ENCODE results near the gene CCNO.

The CCNO gene, protein sequence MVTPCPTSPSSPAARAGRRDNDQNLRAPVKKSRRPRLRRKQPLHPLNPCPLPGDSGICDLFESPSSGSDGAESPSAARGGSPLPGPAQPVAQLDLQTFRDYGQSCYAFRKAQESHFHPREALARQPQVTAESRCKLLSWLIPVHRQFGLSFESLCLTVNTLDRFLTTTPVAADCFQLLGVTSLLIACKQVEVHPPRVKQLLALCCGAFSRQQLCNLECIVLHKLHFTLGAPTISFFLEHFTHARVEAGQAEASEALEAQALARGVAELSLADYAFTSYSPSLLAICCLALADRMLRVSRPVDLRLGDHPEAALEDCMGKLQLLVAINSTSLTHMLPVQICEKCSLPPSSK

DNA sequence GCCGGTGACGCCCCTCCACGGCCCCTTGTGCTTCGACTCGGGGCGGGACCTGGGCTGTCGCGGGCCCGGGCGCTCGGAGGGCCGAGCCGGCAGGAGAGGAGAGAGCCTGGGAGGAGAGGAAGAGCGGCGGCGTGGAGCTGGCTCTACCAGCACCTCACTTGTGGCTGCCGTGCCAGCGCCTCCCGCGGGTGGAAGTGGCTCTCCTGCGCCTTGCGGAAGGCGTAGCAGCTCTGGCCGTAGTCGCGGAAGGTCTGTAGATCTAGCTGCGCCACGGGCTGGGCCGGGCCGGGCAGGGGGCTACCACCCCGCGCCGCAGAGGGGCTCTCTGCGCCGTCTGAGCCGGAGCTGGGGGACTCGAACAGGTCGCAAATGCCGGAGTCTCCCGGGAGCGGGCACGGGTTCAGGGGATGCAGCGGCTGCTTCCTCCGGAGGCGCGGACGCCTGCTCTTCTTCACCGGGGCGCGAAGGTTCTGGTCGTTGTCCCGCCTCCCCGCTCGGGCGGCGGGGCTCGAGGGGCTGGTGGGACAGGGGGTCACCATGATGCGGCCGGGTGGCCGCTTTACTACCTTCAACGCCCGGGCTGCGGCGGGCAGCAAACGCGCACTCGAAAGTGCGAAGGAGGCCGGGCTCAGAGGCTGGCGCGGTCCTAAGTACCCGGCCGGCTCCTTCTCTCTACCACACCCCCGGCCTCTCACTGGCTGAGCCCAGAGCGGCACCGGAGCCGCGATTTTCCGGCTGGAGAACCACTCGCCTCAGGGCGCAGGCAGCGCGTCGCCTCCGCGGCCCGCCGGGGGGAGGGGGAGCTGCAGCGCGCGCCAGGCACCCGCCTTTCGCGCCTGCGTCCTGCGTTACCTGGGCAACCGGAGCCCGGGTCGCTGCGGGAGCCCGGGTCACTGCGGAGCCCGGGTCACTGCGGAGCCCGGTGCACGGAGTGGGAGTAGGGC, at the start of gene CCNO:
Gene CCNO (minus strand): TSS at position 624 of the 944 bp plus-strand sequence. CDS start 85 bp downstream, at position 539.
- peak; percentile 78 for DNase-seq (ENCODE audit: low spot score)

DNA sequence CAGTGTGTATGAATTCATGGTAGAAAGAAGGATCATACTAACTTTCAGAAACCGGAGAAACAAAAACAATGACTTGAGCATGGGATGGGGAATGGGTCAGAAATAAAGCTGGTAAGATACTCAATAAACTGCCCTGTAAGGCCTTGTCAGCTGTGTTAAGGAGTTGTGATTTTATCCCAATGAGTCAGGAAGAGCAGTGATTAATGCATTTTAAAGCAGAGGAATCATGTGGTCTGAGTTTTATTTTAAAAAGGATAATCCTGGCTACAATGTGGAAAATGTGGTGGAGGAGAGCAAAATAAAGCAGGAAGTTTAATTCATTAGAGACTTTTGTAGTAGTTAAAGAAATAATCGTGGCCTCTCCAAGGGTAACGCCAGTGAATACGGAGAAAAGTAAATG, 45.4 kb upstream of the CCNO start:
- DNase-seq (ENCODE audit: low spot score): peak; percentile 24

DNA sequence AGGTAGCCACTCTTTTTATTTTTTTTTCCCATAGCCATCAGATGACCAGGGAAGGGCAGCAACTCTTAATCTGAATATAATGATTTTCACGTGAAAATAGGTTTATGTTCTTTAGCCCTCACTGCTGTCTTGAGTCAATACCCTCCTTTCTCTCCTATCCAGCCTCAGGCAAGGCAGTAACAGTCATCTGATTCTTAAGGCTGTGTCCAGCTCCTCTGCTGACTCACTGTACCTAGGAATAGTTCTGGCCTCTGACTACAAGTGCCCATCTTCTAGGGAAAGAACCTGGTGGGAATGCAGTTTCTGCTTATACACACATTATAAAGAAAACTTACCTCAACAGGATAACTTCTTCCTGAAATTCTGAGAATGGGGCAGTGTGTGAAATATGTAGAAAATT, 43.4 kb upstream of the CCNO start:
- DNase-seq (ENCODE audit: low spot score): peak; percentile 1

DNA sequence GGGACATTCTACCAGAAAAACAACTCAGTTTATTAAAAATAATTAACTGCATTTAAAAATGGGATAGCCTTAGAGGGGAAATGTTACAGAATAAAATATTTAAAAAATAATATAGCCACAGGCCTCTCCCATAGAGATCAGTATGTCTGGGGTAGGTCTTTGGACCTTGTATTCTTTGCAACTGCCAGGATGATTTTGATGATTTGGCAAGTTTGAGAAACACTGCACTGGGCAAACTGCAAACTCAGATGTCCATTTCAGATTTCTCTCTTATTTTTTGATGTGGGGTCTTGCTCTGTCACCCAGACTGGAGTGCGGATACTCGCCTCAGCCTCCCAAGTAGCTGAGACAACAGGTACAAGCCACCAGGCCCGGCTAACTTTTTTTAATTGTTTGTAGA, 24.9 kb upstream of the CCNO start:
- no peak for DNase-seq (ENCODE audit: low spot score)

DNA sequence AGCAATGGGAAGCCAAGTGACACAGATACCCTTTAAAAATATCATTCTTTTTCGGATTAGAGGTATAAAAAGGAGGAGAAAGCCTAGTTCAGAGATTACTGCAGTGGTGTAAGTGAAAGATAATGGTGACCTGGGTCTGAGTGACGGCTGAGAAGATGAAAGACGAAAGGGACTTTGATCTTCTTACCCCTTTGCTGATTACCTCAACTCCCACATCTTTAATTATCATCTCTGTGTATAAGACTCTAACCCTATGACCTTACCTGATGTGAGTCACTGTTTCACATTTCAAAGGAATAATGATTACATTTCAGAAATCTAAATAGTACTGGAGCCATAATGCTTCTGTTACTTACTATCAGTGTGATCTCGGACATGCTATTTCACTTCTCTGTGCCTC, 21.4 kb upstream of the CCNO start:
- no peak for DNase-seq (ENCODE audit: low spot score)

DNA sequence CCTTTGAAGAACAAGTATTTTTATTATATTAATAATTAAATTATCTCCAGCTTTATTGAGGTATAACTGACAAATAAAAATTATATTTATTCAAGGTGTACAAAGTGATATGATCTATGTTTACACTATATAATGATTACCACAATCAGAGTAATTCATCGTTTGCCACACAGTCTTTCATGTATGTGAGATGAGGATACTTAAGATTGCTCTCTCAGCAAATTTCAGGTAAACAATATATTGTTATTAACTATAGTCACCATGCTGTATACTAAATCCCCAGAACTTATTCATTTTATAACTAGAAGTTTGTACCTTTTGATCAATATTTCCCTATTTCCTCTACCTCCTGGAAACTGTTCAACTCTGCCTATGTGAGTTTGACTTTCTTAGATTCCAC, 16.7 kb upstream of the CCNO start:
- DNase-seq (ENCODE audit: low spot score): no peak

DNA sequence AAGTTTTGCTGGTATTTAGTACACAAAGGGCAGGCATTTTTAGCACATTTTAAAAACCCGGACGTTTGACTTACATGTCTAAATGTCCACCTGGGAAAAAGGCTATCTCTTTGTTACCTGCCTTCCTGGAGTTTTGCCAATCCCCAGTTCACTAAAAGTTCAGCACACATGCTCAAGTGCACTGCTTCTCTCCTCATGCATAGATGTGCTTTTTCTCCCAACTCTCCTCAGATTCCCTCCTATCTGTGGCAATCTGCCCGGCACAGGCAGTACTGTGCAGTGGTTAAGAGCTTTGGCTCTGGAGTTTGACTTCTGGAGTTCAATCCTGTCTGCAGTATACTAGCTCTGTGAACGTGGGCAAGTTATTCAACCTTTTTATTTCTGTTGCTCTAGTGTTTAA, 8.3 kb upstream of the CCNO start:
- DNase-seq (ENCODE audit: low spot score): no peak

DNA sequence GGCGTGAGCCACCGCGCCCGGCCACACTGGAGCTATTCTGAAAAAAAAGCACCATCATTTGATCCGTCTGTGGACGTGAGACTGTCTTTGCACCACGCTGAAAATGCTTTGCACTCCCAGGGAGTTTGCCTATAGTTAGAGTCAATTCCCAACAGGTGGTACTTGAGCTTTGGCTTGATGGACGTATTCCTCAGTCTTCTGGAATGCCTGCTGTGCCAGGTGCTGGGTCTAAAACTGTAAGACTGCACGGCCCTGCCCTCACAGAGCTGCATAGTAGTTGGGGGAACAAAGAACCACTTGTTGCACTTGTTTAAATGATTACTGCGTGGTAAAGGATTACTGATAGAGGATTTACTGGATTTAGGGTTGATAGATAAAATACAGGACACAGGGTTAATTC, 3.4 kb upstream of the CCNO start:
- DNase-seq (ENCODE audit: low spot score): no peak

DNA sequence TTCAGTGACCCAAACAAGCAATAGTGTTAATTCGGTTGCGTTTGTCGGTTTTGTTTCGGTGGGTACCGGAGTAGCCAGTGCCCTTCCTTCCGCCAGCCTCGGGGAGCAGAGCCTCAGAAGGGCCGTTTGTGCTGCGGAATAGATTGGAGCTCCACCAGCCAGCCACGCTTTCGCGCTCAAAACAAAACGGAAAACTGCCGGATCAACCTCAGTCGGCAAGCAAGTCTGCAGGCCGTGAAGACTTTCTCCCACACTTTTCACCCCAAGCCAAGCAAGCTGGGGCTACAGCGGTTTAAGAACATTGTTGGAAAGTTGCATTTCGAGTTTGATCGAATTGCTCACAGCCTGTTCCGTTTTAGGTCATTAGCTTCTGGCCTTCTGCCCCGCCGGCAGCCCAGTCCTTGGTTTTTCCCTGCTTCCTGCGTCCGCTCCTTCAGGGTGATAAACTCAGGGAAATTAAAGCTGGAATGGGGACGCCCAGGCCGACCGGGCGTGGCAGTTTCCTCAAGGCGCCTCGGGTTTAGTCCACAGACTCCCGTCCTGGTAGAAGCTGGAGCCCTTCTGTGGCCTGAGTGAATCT, 803 bp upstream of the CCNO start:
- DNase-seq (ENCODE audit: low spot score): no peak

DNA sequence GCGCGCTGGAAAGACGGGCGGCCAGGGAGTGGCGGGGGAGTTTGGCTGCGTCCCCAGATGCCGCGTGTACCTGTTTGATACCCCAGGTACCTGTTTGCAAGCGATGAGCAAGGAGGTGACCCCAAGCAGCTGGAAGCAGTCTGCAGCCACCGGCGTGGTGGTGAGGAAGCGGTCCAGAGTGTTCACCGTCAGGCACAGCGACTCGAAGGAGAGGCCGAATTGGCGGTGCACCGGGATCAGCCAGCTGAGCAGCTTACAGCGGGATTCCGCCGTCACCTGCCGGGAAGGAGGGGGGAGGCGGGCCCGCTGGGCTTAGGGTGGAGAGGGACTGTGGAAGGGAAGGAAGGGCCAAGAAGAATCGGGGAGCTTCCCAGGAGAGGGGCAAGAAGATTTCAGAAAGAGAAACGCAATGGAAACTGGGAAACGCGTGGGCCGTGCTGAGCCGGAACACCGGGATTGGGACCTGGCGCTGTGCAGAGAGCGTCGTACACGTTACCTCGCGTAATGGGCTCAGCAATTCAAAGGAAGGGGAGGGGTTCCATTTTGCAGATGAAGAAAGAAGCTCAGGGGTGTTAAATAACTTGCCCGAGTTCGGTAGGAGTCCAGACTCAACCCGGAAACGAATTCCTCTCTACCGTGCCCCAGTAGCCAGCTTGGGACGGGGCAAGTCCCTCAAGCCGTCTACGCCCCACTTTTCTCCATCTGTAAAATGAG, 980 bp downstream of the CCNO start:
- DNase-seq (ENCODE audit: low spot score): no peak

DNA sequence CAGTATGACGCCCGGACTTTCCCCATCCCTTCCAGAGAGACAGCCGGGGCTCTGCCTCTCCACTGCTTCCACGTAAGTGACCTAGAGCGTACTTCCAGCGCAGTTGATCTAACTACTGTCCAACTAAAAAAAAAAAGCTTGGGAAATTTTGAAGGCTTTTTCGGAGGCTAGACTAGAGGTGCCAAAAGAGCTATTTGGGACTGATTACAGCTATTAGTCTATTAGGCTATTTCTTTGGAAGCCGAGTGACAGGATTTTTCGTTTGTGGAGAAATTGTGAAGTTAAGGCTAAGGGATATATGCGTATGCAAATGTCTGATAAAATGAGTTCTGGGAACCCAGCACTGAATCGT, 1.5 kb downstream of the CCNO start:
- no peak for DNase-seq (ENCODE audit: low spot score)

DNA sequence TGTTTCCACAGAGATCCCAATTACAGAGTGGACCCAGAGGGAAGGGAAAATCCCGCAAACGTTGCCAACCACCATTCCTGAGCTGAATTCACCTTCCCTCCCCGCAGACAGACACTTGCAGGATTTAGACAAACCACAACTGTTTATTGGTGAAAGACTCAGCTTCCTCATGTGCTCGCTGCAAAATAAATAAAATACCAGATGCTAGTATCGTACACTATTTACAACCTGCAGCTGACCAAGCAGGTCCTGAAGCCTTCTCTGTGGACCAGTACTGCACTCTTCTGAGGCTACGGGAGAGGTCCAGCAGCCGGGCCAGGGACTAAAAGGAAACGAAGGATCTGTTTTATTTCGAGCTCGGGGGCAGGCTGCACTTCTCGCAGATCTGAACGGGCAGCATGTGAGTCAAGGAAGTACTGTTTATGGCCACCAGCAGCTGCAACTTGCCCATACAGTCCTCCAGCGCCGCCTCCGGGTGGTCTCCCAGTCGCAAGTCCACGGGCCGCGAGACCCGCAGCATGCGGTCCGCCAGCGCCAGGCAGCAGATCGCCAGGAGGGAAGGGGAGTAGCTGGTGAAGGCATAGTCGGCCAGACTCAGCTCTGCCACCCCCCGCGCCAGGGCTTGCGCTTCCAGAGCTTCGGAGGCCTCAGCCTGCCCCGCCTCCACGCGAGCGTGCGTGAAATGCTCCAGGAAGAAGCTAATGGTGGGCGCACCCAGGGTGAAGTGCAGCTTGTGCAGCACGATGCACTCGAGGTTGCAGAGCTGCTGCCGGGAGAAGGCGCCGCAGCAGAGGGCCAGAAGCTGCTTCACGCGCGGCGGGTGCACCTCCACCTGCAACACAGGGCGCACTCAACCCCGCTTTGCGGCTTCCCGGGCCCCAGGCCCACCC, 2.1 kb downstream of the CCNO start:
- DNase-seq (ENCODE audit: low spot score): no peak

DNA sequence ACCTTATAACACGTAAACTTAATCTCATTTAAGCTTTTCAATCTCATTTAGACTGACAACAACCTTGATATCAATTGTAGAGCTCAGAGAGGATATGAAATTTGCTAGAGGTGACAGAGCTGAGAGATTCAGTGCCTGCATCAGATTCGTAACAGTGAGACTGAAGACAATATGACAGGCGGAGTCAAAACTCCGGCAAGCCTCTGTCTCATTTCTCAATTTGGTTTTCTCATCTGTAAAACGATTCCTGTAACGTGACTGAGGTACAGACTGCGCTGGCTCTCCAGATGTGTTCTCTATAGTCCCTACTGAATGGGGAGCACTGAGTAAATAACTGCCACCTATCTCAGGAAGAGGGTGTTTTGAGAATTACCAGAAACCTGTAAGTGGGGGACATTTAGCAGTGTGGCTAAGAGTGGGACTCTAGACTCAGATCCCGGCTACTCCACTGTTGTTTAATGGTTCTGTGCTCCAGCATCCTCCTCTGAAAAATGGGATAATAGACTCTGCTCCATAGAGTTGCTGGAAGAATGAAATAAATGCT, 3.2 kb downstream of the CCNO start:
- no peak for DNase-seq (ENCODE audit: low spot score)

DNA sequence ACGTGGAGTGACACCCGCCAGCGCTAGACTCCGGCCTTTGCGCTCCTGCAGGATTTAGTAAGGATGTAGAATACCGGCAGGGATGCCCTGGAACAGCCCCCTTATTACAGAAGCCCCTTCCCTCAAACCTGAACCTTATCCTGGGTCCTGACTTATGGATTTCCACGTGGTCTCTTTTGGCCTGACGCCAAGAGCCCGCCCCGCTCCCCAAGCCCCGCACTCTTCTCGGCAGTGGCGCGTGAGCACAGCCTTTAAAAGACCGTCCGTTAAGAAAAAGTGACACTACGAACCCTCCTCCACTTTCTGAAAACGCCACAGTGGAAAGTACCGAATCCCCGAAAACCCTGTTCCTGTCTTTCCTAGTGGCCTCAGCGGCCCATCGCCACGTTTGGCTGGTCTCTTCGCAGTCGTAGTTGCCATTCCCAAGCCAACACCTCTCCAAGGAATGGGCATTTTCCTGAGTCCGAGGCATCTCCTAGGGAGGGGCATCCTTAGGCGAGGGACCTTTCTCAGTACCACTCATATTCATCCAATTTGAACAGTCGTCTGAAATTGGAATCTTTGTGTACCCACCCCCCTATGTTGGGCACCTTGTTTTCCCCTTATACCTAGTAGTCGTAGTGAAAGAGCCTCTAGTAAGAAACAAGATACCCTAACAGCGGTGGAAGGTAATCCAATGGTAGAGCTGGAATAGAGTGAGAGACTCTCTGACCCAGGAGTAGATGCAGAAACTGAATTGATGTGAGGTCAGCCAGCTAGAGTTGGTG, 5.6 kb downstream of the CCNO start:
- no peak for DNase-seq (ENCODE audit: low spot score)

DNA sequence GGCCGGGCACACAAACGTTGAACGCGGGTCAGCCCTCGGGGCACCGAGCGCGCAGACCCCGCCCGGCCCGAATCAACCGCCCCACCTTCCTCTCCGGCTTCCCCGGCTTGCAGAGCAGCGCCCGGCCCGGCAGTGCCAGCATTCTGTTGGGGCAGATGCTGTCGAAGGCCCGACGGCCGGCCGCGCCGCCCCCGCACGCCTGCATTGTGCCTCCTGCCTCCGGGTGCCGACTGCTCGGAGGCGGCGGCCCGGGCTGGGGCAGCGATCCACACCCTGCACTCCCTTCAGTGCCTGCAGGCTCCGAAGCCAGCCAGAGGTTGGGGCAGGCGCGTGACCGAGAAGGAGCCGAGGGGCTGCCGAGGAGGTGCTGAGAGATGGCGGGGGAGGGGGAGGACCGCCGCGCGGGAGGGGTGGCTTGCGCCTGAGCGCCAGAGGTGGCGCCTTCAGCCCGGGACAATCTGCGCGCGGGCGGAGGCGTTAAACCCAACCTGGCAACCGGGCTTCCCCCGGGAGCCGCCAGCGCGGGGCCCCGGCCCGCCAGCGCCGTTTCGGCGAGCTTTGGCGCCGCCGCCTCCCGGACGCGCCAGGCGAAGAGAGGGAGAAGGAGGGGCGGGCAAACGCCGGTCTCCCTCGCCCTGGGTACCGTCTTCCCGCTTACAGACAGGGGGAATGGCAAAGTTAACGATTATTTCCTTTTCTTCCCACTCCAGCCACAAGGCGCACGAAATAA, 6.3 kb downstream of the CCNO start, which contains the start of gene MCIDAS:
Gene MCIDAS (minus strand): TSS at position 382 of the 730 bp plus-strand sequence. CDS start 177 bp downstream, at position 205.
- no peak for DNase-seq (ENCODE audit: low spot score)

DNA sequence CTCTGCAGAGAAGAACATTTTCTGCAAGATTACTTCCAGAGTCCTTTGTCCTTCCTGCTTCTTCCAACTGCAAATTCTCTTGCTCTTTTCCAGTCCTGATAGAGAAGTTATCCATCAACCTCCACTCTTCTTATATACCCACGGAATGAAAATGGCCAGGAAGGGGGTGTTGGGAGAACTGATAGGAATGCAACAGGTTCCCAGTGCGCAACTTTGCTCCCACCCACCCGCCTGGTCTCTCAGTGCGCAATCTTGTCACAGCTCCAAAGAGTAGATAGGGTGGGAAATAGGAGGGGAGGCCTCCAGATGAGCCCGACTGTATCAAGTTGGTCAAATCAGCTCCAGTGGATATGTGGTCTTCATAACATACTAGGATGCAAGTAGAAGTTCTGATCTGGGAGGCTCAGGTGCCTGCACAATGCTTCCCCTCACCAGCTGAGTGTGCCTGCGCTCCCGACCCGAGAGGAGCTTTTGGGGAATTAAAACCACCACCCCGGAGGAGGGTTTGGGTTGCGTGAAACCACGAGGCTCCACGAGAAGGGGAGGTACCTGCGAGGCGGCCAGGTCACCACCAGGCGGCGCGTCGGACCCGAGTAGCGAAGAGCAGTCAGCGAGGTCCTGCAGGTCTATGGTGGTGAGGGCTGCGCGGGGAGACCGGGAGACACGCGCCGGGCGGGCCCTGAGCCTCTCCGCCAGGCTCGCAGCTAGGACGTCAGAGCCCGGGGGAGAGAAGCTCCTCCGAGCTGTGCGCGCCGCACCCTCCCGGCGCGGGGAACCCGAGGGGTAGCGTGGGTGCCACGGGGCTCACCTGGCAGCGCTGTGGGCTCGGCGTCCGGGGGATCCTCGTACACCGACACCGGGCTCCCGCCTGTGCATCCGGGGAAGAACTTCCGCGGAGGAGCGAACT, 7.1 kb downstream of the CCNO start:
- DNase-seq (ENCODE audit: low spot score): no peak

DNA sequence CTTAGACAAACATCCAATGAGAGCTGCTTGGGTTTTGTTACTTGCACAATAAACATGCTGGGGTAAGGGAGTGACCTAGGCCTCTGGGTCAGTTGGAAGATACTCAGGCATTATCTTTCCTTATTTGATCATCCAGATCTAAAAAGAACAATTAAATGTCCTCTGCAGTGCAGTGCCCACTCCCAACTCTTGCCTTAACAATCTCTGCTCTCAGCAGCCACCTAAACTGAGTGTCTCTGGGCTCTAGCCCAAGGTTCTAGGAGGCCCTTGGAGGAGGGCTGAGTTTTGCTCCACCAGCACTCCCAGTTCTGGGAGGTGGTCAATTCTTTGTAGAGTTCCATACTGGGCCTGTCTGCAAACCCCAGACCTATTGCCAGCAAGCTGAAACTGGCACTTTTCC, 8.1 kb downstream of the CCNO start:
- no peak for DNase-seq (ENCODE audit: low spot score)

DNA sequence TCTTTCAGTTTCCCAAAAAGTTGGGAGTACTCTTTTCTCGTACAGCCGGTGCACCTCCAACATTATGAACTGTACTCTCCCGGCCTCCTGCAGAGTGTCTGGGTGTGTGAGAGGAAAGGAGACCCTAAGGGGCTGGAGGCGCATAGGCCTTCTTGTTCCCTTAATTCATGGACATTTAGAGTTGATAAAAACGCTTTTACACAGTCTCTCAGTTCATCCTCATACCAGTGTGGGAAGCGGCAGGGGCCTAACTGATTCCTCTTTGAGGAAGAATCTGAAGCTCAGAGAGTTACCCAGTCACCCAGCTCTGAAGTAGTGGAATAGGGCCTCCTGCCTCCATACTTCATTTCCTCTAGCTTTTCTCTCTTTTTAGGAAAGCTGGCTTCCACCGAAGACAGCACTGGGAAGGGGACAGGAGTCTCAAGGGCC, 9.6 kb downstream of the CCNO start:
- no peak for DNase-seq (ENCODE audit: low spot score)

Data from hepatic stellate cell (primary cell).